Hepatocyte (in vitro differentiated cells): ENCODE results near the gene PITX1. TPM values are rescaled to one million over a fixed set of nuclear protein-coding genes. Genes with fewer than 3 reads are reported as not detected.

Experiments
- DNase-seq: peaks from one replicate; pipeline ENCODE4 v3.0.0-alpha.2; 2016; ENCODE audit warnings: low spot score
- H2AFZ ChIP-seq: fragments of 200-600 bp; sonication (generic); 2 replicates; pipeline ENCODE4 v1.6.0; 2016; ENCODE audit warnings: antibody characterized with exemption, mild to moderate bottlenecking
- H3K27ac ChIP-seq: fragments of 200-600 bp; sonication (generic); 2 replicates; pipeline ENCODE4 v1.5.1; 2016; ENCODE audit warnings: mild to moderate bottlenecking
- H3K27me3 ChIP-seq: fragments of 200-600 bp; sonication (generic); 2 replicates; pipeline ENCODE4 v1.6.1; 2016
- H3K36me3 ChIP-seq: fragments of 200-600 bp; sonication (generic); replicated peaks from 2 replicates; pipeline ENCODE4 v1.5.1; 2016; ENCODE audit warnings: low read depth; ENCODE audit not compliant: insufficient read depth
- H3K4me1 ChIP-seq: fragments of 200-600 bp; sonication (generic); 2 replicates; pipeline ENCODE4 v1.5.1; 2016; ENCODE audit warnings: mild to moderate bottlenecking, moderate library complexity; ENCODE audit not compliant: insufficient read depth
- H3K4me2 ChIP-seq: fragments of 200-600 bp; sonication (generic); 2 replicates; pipeline ENCODE4 v1.6.0; 2016
- H3K4me3 ChIP-seq: fragments of 200-600 bp; sonication (generic); 2 replicates; pipeline ENCODE4 v1.5.1; 2016; ENCODE audit warnings: mild to moderate bottlenecking
- H3K79me2 ChIP-seq: fragments of 200-600 bp; sonication (generic); 2 replicates; pipeline ENCODE4 v1.6.0; 2017; ENCODE audit warnings: mild to moderate bottlenecking
- H3K9me2 ChIP-seq: fragments of 200-600 bp; sonication (generic); replicated peaks from 2 replicates; pipeline ENCODE4 v1.6.0; 2017; ENCODE audit warnings: mild to moderate bottlenecking; ENCODE audit not compliant: insufficient read depth
- H3K9me3 ChIP-seq: fragments of 200-600 bp; sonication (generic); 2 replicates; pipeline ENCODE4 v1.5.1; 2016; ENCODE audit warnings: low read depth, mild to moderate bottlenecking
- H4K20me1 ChIP-seq: fragments of 200-600 bp; sonication (generic); 2 replicates; pipeline ENCODE4 v1.6.0; 2016; ENCODE audit warnings: mild to moderate bottlenecking; ENCODE audit not compliant: insufficient read depth, poor library complexity, severe bottlenecking
- EZH2 ChIP-seq: fragments of 200-600 bp; sonication (generic); IDR thresholded peaks from 2 replicates; pipeline ENCODE4 v1.6.1; 2016; ENCODE audit warnings: antibody characterized with exemption, mild to moderate bottlenecking, borderline replicate concordance
- EZH2phosphoT487 ChIP-seq: fragments of 200-600 bp; sonication (generic); IDR thresholded peaks from one replicate; pipeline ENCODE4 v1.6.1; 2018; ENCODE audit warnings: antibody characterized with exemption, mild to moderate bottlenecking, low read depth, moderate library complexity; ENCODE audit not compliant: unreplicated experiment, severe bottlenecking
- WGBS: methylation state at CpG from one replicate; pipeline ENCODE4 v1.1.6; 2016; ENCODE audit warnings: low lambda C conversion rate; ENCODE audit errors: missing lambda C conversion rate; 5-methylcytosine and 5-hydroxymethylcytosine counted together
- polyA plus RNA-seq: library from polyadenylated mRNA; unstranded; fragments of >200 nt; fragmentation: Nextera tagmentation; extraction: Ambion mirVana; gene quantifications from 2 replicates; pipeline ENCODE4 v1.2.1, GENCODE V29; 2016
- total RNA-seq: library from RNA; depleted of rRNA; stranded (reverse); fragments of >200 nt; gene quantifications from 2 replicates; pipeline ENCODE4 v1.2.3, GENCODE V29; 2014
- TF ChIP-seq, protein P1 (sequence below): fragments of 200-600 bp; sonication (generic); IDR thresholded peaks from 2 replicates; pipeline ENCODE4 v1.5.1; 2016; ENCODE audit warnings: antibody characterized with exemption, mild to moderate bottlenecking; ENCODE audit not compliant: poor library complexity

PITX1 gene
- total and polyA plus RNA-seq, 2 experiments from 2014 or later = 64.9 to 141 TPM

- H3K27me3 ChIP-seq = no peaks in the 10 kb centered on the region
- no peak overlapping the region for H3K4me3 ChIP-seq
- H3K27ac ChIP-seq = no peak overlapping the region
- no peak overlapping the region for H3K4me2 ChIP-seq
- TF ChIP-seq, protein P1, sequence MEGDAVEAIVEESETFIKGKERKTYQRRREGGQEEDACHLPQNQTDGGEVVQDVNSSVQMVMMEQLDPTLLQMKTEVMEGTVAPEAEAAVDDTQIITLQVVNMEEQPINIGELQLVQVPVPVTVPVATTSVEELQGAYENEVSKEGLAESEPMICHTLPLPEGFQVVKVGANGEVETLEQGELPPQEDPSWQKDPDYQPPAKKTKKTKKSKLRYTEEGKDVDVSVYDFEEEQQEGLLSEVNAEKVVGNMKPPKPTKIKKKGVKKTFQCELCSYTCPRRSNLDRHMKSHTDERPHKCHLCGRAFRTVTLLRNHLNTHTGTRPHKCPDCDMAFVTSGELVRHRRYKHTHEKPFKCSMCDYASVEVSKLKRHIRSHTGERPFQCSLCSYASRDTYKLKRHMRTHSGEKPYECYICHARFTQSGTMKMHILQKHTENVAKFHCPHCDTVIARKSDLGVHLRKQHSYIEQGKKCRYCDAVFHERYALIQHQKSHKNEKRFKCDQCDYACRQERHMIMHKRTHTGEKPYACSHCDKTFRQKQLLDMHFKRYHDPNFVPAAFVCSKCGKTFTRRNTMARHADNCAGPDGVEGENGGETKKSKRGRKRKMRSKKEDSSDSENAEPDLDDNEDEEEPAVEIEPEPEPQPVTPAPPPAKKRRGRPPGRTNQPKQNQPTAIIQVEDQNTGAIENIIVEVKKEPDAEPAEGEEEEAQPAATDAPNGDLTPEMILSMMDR = no peak
- TF ChIP-seq EZH2phosphoT487 (no peak), EZH2 (no peak)
- H3K9me2 ChIP-seq = no peaks in the 10 kb centered on the region
- H3K4me1 ChIP-seq = no peaks in the 10 kb centered on the region
- H4K20me1 ChIP-seq = no peaks in the 10 kb centered on the region
- no peak overlapping the region for H2AFZ ChIP-seq
- no peaks in the 10 kb centered on the region for H3K79me2 ChIP-seq
- H3K9me3 ChIP-seq = no peaks in the 10 kb centered on the region
- H3K36me3 ChIP-seq = no peaks in the 10 kb centered on the region
- 89% methylated on average over 8 of the region's 8 CpGs for WGBS
- DNase-seq = no peak
Measured at GRCh38 chr5:134995850-134996402, 38.1 kb downstream of the PITX1 start.

DNA sequence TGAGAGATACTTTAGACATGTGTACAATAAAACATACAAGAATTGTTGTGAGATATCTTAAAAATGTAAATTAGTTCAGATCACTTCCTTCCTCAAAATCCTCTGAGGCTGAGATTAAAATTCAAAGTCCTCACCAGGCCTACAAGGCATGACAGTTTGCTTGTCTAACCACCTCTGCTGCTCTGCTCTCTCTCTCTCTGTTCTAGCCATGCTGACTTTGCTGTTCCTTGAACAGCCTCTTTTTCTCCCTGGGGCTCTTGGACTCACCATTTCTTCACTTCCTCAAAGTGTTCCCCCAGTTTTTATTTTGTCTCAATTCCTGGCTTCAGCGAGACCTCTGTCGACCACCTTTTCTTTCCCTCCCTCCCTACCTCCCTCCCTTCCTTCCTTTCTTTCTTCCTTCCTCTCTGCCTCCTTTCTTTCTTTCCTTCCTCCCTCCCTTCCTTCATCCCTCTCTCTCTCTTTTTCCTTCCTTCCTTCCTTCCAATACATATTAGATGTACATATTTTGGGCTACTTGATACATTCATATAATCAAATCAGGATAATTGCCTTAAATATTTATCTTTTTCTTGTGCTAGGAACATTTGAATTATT lies 39.4 kb downstream of the PITX1 start:
- Histone ChIP-seq H2AFZ (no peak overlapping the region), H3K4me3 (no peak overlapping the region), H3K27ac (no peak overlapping the region), H3K4me1 (no peaks in the 10 kb centered on the region), H3K9me3 (no peaks in the 10 kb centered on the region), H3K36me3 (no peaks in the 10 kb centered on the region), H3K4me2 (no peak overlapping the region), H3K9me2 (no peaks in the 10 kb centered on the region), H3K27me3 (no peaks in the 10 kb centered on the region), H4K20me1 (no peaks in the 10 kb centered on the region), H3K79me2 (no peaks in the 10 kb centered on the region)
- TF ChIP-seq, protein P1 = no peak
- TF ChIP-seq EZH2phosphoT487 (no peak), EZH2 (no peak)
- 80% methylated on average over 2 of the region's 2 CpGs for WGBS
- DNase-seq = no peak

DNA sequence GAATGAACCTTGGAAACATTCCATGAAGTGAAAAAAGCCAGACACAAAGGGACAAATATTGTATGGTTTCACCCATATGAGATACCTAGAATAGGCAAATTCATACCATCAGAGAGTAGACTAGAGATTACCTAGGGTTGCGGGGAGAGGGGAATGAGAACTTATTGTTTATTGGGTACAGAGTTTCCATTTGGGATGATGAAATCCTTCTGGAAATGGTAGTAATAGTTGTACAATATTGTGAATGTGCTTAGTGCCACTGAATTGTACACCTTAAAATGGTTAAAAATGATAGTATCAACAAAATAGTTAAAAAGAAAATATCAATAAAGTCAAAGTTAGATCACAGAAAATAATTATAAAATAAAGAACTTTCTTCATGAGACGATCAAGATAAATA lies 40.9 kb downstream of the PITX1 start:
- H3K4me1 ChIP-seq = no peaks in the 10 kb centered on the region
- H3K27ac ChIP-seq = no peak overlapping the region
- no peak overlapping the region for H2AFZ ChIP-seq
- H3K4me3 ChIP-seq = no peak overlapping the region
- H4K20me1 ChIP-seq = no peaks in the 10 kb centered on the region
- DNase-seq = no peak
- WGBS = 97% methylated on average over 2 of the region's 2 CpGs
- no peak overlapping the region for H3K4me2 ChIP-seq
- no peaks in the 10 kb centered on the region for H3K27me3 ChIP-seq
- H3K79me2 ChIP-seq = no peaks in the 10 kb centered on the region
- TF ChIP-seq, protein P1 = no peak
- TF ChIP-seq EZH2phosphoT487 = no peak
- TF ChIP-seq EZH2 = no peak
- H3K36me3 ChIP-seq = no peaks in the 10 kb centered on the region
- H3K9me3 ChIP-seq = no peaks in the 10 kb centered on the region
- H3K9me2 ChIP-seq = no peaks in the 10 kb centered on the region
